Left ventricle myocardium superior (tissue), 1 donor: ENCODE data around the gene DCTPP1. TPM values are rescaled to one million over a fixed set of nuclear protein-coding genes. Genes with fewer than 3 reads are reported as not detected.

ENCODE experiments used
- ATAC-seq: fragments of 200-7000 bp; cut with Tn5 transposase; one replicate; pipeline ENCODE4 v1.9.1; 2020; ENCODE audit warnings: mild to moderate bottlenecking, moderate library complexity
- DNase-seq: peaks from one replicate; pipeline ENCODE4 v3.0.0-alpha.2; 2020
- intact Hi-C: fragments of 100-400 bp; cut with micrococcal nuclease; formaldehyde crosslinking; loops from one replicate; pipeline ENCODE4 v1.11.0; 2022
- total RNA-seq: library from RNA; stranded (reverse); fragmentation: NEBNext Ultra II Directional; extraction: Animal tissue kit (Norgen Biotek cat#: 25700); gene quantifications from one replicate; pipeline ENCODE4 v1.2.1, GENCODE V29; 2021
- donor health status: DM: no; HTN: yes; CAD: no; lungs with severe emphysema.

DCTPP1 gene
- total RNA-seq, 1 donor from 2014 or later, result 37.5 TPM

GRCh38 chr16:30417529-30418349 is 12.1 kb downstream of the DCTPP1 start:
- ATAC-seq (peak; percentile 95), DNase-seq (peak; percentile 93)
- intact Hi-C loops, result no loop called here

- DNase-seq (no peak), ATAC-seq (no peak)
- intact Hi-C loops, result no loop called here
These were observed 13.0 kb downstream of the DCTPP1 start for GRCh38 chr16:30416624-30417528.

GRCh38 chr16:30416047-30416603 is 13.7 kb downstream of the DCTPP1 start:
- no peak for DNase-seq
- intact Hi-C loops, result no loop called here
- no peak for ATAC-seq

GRCh38 chr16:30414159-30414558 is 15.7 kb downstream of the DCTPP1 start:
- ATAC-seq (no peak), DNase-seq (no peak)
- intact Hi-C loops, result no loop called here

GRCh38 chr16:30413112-30413806 is 16.6 kb downstream of the DCTPP1 start:
- intact Hi-C loops, result no loop called here
- ATAC-seq (no peak), DNase-seq (no peak)

GRCh38 chr16:30409125-30410060 is 20.4 kb downstream of the DCTPP1 start:
- DNase-seq, result peak; percentile 93
- peak; percentile 72 for ATAC-seq
- intact Hi-C loops, result no loop called here

GRCh38 chr16:30407804-30408534 is 21.9 kb downstream of the DCTPP1 start:
- no peak for DNase-seq
- intact Hi-C loops, result no loop called here

GRCh38 chr16:30407102-30407803 is 22.6 kb downstream of the DCTPP1 start, which contains the start of gene ZNF771:
ZNF771 (plus strand) TSS chr16:30407606; CDS start chr16:30408054, 448 bp downstream.
- intact Hi-C loops, result no loop called here

More at GRCh38 chr16:30407804-30408534, 21.9 kb downstream of the DCTPP1 start:
- ATAC-seq, result peak; percentile 35

GRCh38 chr16:30406795-30407101 is 23.1 kb downstream of the DCTPP1 start:
- no peak for ATAC-seq
- intact Hi-C loops, result no loop called here
- no peak for DNase-seq

More at GRCh38 chr16:30407102-30407803, 22.6 kb downstream of the DCTPP1 start, which contains the start of gene ZNF771:
- DNase-seq (peak; percentile 97), ATAC-seq (peak; percentile 97)

- ATAC-seq (no peak), DNase-seq (no peak)
- intact Hi-C loops, result no loop called here
These were observed 27.9 kb downstream of the DCTPP1 start for GRCh38 chr16:30401768-30402425.

GRCh38 chr16:30399435-30400186 is 30.2 kb downstream of the DCTPP1 start:
- ATAC-seq (no peak), DNase-seq (no peak)
- intact Hi-C loops, result no loop called here

GRCh38 chr16:30398661-30399434 is 31.0 kb downstream of the DCTPP1 start:
- intact Hi-C loops, result no loop called here
- no peak for ATAC-seq
- DNase-seq, result no peak

- intact Hi-C loops, result no loop called here
- ATAC-seq, result no peak
- DNase-seq, result no peak
These were observed 31.8 kb downstream of the DCTPP1 start for GRCh38 chr16:30397776-30398660.

GRCh38 chr16:30397056-30397455 is 32.8 kb downstream of the DCTPP1 start:
- DNase-seq, result no peak
- ATAC-seq, result no peak
- intact Hi-C loops, result no loop called here
